ENCODE data around the gene NID2. TPM values are rescaled to one million over a fixed set of nuclear protein-coding genes. Genes with fewer than 3 reads are reported as not detected.

The NID2 gene
- total and polyA plus RNA-seq, 2 experiments from 2014 or later: 52.8 to 65.7 TPM

DNA sequence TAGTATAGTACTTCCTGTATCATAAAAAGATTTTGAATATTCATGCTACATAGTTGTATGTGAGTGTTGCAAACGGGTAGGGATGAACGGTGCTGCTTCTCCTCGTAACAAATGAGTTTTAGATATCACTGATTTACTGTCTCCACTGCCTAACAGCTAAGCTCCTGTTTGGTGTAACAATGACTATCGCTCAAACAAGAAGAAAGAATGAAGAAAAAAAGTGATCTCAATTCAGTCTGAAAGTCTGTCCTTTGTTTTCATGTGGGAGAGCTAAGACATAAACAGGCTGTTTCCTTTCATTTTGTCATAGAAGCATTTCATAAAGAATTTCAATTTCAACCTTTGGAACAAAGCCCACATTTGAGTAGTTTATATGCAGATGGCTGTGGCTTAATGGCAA lies 105.6 kb downstream of the NID2 start:
- no peak overlapping the region for H2AFZ ChIP-seq
- H4K20me1 ChIP-seq (ENCODE audit: insufficient read depth, poor library complexity, severe bottlenecking): no peaks in the 10 kb centered on the region
- no peaks in the 10 kb centered on the region for H3K9me2 ChIP-seq (replicated peaks; ENCODE audit: insufficient read depth)
- no peaks in the 10 kb centered on the region for H3K36me3 ChIP-seq (replicated peaks; ENCODE audit: insufficient read depth, low read depth)
- no peaks in the 10 kb centered on the region for H3K79me2 ChIP-seq
- H3K4me2 ChIP-seq: peak overlapping the region; percentile 7
- no peak for DNase-seq (ENCODE audit: low spot score)
- 65% methylated on average over 4 of the region's 4 CpGs for WGBS (ENCODE audit: low lambda C conversion rate, missing lambda C conversion rate)
- H3K27ac ChIP-seq: no peak overlapping the region
- no peak overlapping the region for H3K4me3 ChIP-seq
- no peaks in the 10 kb centered on the region for H3K27me3 ChIP-seq
- no peaks in the 10 kb centered on the region for H3K9me3 ChIP-seq (ENCODE audit: low read depth)
- TF ChIP-seq EZH2 (IDR thresholded peaks at IDR 0.05; ENCODE audit: borderline replicate concordance): no peak
- TF ChIP-seq EZH2phosphoT487 (IDR thresholded peaks at IDR 0.05; ENCODE audit: low read depth, severe bottlenecking, unreplicated experiment): no peak
- TF ChIP-seq CTCF (IDR thresholded peaks at IDR 0.05; ENCODE audit: poor library complexity): no peak
- H3K4me1 ChIP-seq (ENCODE audit: insufficient read depth): no peaks in the 10 kb centered on the region

DNA sequence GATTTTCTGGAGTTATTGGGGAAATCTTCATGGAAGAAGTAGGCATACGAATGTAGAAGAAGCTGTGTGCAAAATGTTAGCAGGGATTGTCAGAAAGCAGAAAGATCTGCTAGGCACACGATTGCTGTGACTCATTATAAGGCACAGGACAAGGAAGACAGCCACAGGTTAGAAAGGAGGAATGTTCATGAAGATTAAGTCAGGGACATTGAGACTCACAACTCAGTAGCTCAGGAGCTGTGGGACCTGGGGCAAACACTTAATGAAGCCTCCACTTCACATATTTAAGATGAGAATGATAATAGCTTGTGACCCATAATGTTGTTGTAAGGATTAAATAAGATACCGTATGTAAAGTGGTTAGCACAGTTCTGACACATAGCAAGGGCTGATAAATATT lies 106.1 kb downstream of the NID2 start:
- no peak overlapping the region for H3K4me3 ChIP-seq
- peak overlapping the region; percentile 7 for H3K4me2 ChIP-seq
- H3K9me3 ChIP-seq (ENCODE audit: low read depth): no peaks in the 10 kb centered on the region
- TF ChIP-seq EZH2phosphoT487 (IDR thresholded peaks at IDR 0.05; ENCODE audit: low read depth, severe bottlenecking, unreplicated experiment) (no peak), CTCF (IDR thresholded peaks at IDR 0.05; ENCODE audit: poor library complexity) (no peak), EZH2 (IDR thresholded peaks at IDR 0.05; ENCODE audit: borderline replicate concordance) (no peak)
- H3K9me2 ChIP-seq (replicated peaks; ENCODE audit: insufficient read depth): no peaks in the 10 kb centered on the region
- no peaks in the 10 kb centered on the region for H3K79me2 ChIP-seq
- no peaks in the 10 kb centered on the region for H4K20me1 ChIP-seq (ENCODE audit: insufficient read depth, poor library complexity, severe bottlenecking)
- WGBS (ENCODE audit: low lambda C conversion rate, missing lambda C conversion rate): 40% methylated on average over 3 of the region's 3 CpGs
- no peak for DNase-seq (ENCODE audit: low spot score)
- no peaks in the 10 kb centered on the region for H3K36me3 ChIP-seq (replicated peaks; ENCODE audit: insufficient read depth, low read depth)
- no peaks in the 10 kb centered on the region for H3K4me1 ChIP-seq (ENCODE audit: insufficient read depth)
- H3K27me3 ChIP-seq: no peaks in the 10 kb centered on the region
- H2AFZ ChIP-seq: no peak overlapping the region
- no peak overlapping the region for H3K27ac ChIP-seq

- no peaks in the 10 kb centered on the region for H4K20me1 ChIP-seq (ENCODE audit: insufficient read depth, poor library complexity, severe bottlenecking)
- no peak overlapping the region for H2AFZ ChIP-seq
- H3K9me3 ChIP-seq (ENCODE audit: low read depth): no peaks in the 10 kb centered on the region
- TF ChIP-seq EZH2phosphoT487 (IDR thresholded peaks at IDR 0.05; ENCODE audit: low read depth, severe bottlenecking, unreplicated experiment) (no peak), CTCF (IDR thresholded peaks at IDR 0.05; ENCODE audit: poor library complexity) (no peak), EZH2 (IDR thresholded peaks at IDR 0.05; ENCODE audit: borderline replicate concordance) (no peak)
- H3K79me2 ChIP-seq: no peaks in the 10 kb centered on the region
- H3K27ac ChIP-seq: no peak overlapping the region
- H3K9me2 ChIP-seq (replicated peaks; ENCODE audit: insufficient read depth): no peaks in the 10 kb centered on the region
- DNase-seq (ENCODE audit: low spot score): no peak
- H3K4me2 ChIP-seq: no peak overlapping the region
- no peaks in the 10 kb centered on the region for H3K4me1 ChIP-seq (ENCODE audit: insufficient read depth)
- no peaks in the 10 kb centered on the region for H3K36me3 ChIP-seq (replicated peaks; ENCODE audit: insufficient read depth, low read depth)
- no peak overlapping the region for H3K4me3 ChIP-seq
- H3K27me3 ChIP-seq: no peaks in the 10 kb centered on the region
These were observed 108.0 kb downstream of the NID2 start for GRCh38 chr14:51960866-51961265.

- H4K20me1 ChIP-seq (ENCODE audit: insufficient read depth, poor library complexity, severe bottlenecking): no peaks in the 10 kb centered on the region
- no peak overlapping the region for H2AFZ ChIP-seq
- no peaks in the 10 kb centered on the region for H3K9me3 ChIP-seq (ENCODE audit: low read depth)
- DNase-seq (ENCODE audit: low spot score): no peak
- H3K27me3 ChIP-seq: no peaks in the 10 kb centered on the region
- H3K27ac ChIP-seq: no peak overlapping the region
- WGBS (ENCODE audit: low lambda C conversion rate, missing lambda C conversion rate): 88% methylated on average over 1 of the region's 1 CpG
- no peaks in the 10 kb centered on the region for H3K9me2 ChIP-seq (replicated peaks; ENCODE audit: insufficient read depth)
- no peaks in the 10 kb centered on the region for H3K4me1 ChIP-seq (ENCODE audit: insufficient read depth)
- H3K36me3 ChIP-seq (replicated peaks; ENCODE audit: insufficient read depth, low read depth): no peaks in the 10 kb centered on the region
- H3K4me3 ChIP-seq: no peak overlapping the region
- H3K79me2 ChIP-seq: no peaks in the 10 kb centered on the region
- no peak overlapping the region for H3K4me2 ChIP-seq
- no peak for TF ChIP-seq EZH2 (IDR thresholded peaks at IDR 0.05; ENCODE audit: borderline replicate concordance)
- no peak for TF ChIP-seq EZH2phosphoT487 (IDR thresholded peaks at IDR 0.05; ENCODE audit: low read depth, severe bottlenecking, unreplicated experiment)
- no peak for TF ChIP-seq CTCF (IDR thresholded peaks at IDR 0.05; ENCODE audit: poor library complexity)
These were observed 108.9 kb downstream of the NID2 start for GRCh38 chr14:51959928-51960327.
